ENCODE data around the gene EFCAB12.

- no peak for TF ChIP-seq RAD21 (IDR thresholded peaks at IDR 0.05 in 1 of 2, conservative IDR thresholded peaks at IDR 0.05 in 1 of 2; ENCODE audit: low read depth in 2 of 2, low read length in 2 of 2)
- no peak for TF ChIP-seq POLR2AphosphoS5 (IDR thresholded peaks at IDR 0.05; ENCODE audit: low read depth, low read length)
- TF ChIP-seq CTCF (IDR thresholded peaks at IDR 0.05; ENCODE audit: control extremely low read depth in 1 of 3, insufficient read depth in 1 of 3, low read depth in 1 of 3, low read length in 3 of 3): no peak
- TF ChIP-seq, protein P1, sequence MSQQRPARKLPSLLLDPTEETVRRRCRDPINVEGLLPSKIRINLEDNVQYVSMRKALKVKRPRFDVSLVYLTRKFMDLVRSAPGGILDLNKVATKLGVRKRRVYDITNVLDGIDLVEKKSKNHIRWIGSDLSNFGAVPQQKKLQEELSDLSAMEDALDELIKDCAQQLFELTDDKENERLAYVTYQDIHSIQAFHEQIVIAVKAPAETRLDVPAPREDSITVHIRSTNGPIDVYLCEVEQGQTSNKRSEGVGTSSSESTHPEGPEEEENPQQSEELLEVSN (IDR thresholded peaks at IDR 0.05): no peak
- no peak for TF ChIP-seq NRF1 (IDR thresholded peaks at IDR 0.05; ENCODE audit: low read depth, low read length)
- no peak for TF ChIP-seq BRCA1 (IDR thresholded peaks at IDR 0.05; ENCODE audit: low read depth, low read length)
- no peak for TF ChIP-seq SP1 (IDR thresholded peaks at IDR 0.05; ENCODE audit: low read depth, low read length)
These were observed 31.7 kb upstream of the EFCAB12 start for GRCh38 chr3:129460155-129460554.

All from H1 (cell line).